Cardiac muscle cell (in vitro differentiated cells and primary cell): Measurements from ENCODE around the gene PSMD1. TPM values are rescaled to one million over a fixed set of nuclear protein-coding genes. Genes with fewer than 3 reads are reported as not detected.

Experiments
- DNase-seq, 2 donors: peaks; one replicate each; pipeline versions ENCODE4 v3.0.0 to v3.0.0-alpha.2; 2010 to 2017; ENCODE audit warnings: low read depth in 1 of 2, low spot score in 1 of 2
- H3K27ac ChIP-seq: fragments of 200-600 bp; sonication (generic); 2 replicates; pipeline ENCODE4 v1.5.1; 2016
- H3K27me3 ChIP-seq: fragments of 200-600 bp; sonication (generic); 2 replicates; pipeline ENCODE4 v1.6.0; 2016; ENCODE audit warnings: control low read depth
- H3K36me3 ChIP-seq: fragments of 200-600 bp; sonication (generic); 2 replicates; pipeline ENCODE4 v1.5.1; 2016; ENCODE audit warnings: control low read depth
- H3K4me1 ChIP-seq: fragments of 200-600 bp; sonication (generic); 2 replicates; pipeline ENCODE4 v1.8.1; 2017; ENCODE audit warnings: low read depth, mild to moderate bottlenecking, mixed run types
- H3K4me3 ChIP-seq: fragments of 200-600 bp; sonication (generic); 2 replicates; pipeline ENCODE4 v1.5.1; 2016; ENCODE audit warnings: mild to moderate bottlenecking
- H3K9me3 ChIP-seq: fragments of 200-600 bp; sonication (generic); 2 replicates; pipeline ENCODE4 v1.5.1; 2017; ENCODE audit warnings: low read depth, mild to moderate bottlenecking, control low read depth
- CTCF ChIP-seq: IDR thresholded peaks from 2 replicates; pipeline ENCODE4 v1.5.1; 2012; ENCODE audit warnings: low read depth, mild to moderate bottlenecking, low read length
- polyA plus RNA-seq: library from polyadenylated mRNA; unstranded; fragments of >200 nt; fragmentation: Nextera tagmentation; extraction: Ambion mirVana; gene quantifications from 2 replicates; pipeline ENCODE4 v1.2.1, GENCODE V29; 2016
- total RNA-seq: library from RNA; depleted of rRNA; stranded (reverse); fragments of >200 nt; gene quantifications from 2 replicates; pipeline ENCODE4 v1.2.3, GENCODE V29; 2016

Gene PSMD1
- total and polyA plus RNA-seq, 2 experiments from 2014 or later: 122 to 133 TPM

GRCh38 chr2:231011526-231011925 is 45.1 kb upstream of the PSMD1 start:
- Histone ChIP-seq H3K27ac (no peak overlapping the region), H3K4me3 (no peak overlapping the region), H3K27me3 (no peaks in the 10 kb centered on the region), H3K9me3 (no peaks in the 10 kb centered on the region), H3K36me3 (no peaks in the 10 kb centered on the region), H3K4me1 (no peaks in the 10 kb centered on the region)
- no peak for DNase-seq
- TF ChIP-seq CTCF: no peak

- Histone ChIP-seq H3K27me3 (no peaks in the 10 kb centered on the region), H3K4me3 (no peak overlapping the region), H3K36me3 (no peaks in the 10 kb centered on the region), H3K9me3 (no peaks in the 10 kb centered on the region), H3K27ac (no peak overlapping the region), H3K4me1 (no peaks in the 10 kb centered on the region)
- no peak for TF ChIP-seq CTCF
- no peak for DNase-seq
Measured at GRCh38 chr2:231012463-231012862, 44.2 kb upstream of the PSMD1 start.

GRCh38 chr2:231013820-231014219 is 42.8 kb upstream of the PSMD1 start:
- Histone ChIP-seq H3K27ac (no peak overlapping the region), H3K4me1 (no peaks in the 10 kb centered on the region), H3K36me3 (no peaks in the 10 kb centered on the region), H3K27me3 (no peaks in the 10 kb centered on the region), H3K4me3 (no peak overlapping the region), H3K9me3 (no peaks in the 10 kb centered on the region)
- DNase-seq: no peak
- TF ChIP-seq CTCF: no peak

GRCh38 chr2:231015478-231015877 is 41.2 kb upstream of the PSMD1 start:
- Histone ChIP-seq H3K36me3 (no peaks in the 10 kb centered on the region), H3K27ac (no peak overlapping the region), H3K4me1 (no peaks in the 10 kb centered on the region), H3K4me3 (no peak overlapping the region), H3K27me3 (no peaks in the 10 kb centered on the region), H3K9me3 (no peaks in the 10 kb centered on the region)
- TF ChIP-seq CTCF: no peak
- DNase-seq: no peak

- Histone ChIP-seq H3K36me3 (no peaks in the 10 kb centered on the region), H3K27ac (no peak overlapping the region), H3K4me1 (no peaks in the 10 kb centered on the region), H3K4me3 (no peak overlapping the region), H3K9me3 (no peaks in the 10 kb centered on the region), H3K27me3 (no peaks in the 10 kb centered on the region)
- no peak for DNase-seq
- no peak for TF ChIP-seq CTCF
Measured at GRCh38 chr2:231015926-231016325, 40.7 kb upstream of the PSMD1 start.

GRCh38 chr2:231016566-231017230 is 40.0 kb upstream of the PSMD1 start:
- TF ChIP-seq CTCF: no peak
- H3K9me3 ChIP-seq: no peaks in the 10 kb centered on the region
- no peak overlapping the region for H3K4me3 ChIP-seq
- no peaks in the 10 kb centered on the region for H3K4me1 ChIP-seq
- no peaks in the 10 kb centered on the region for H3K27me3 ChIP-seq
- H3K27ac ChIP-seq: no peak overlapping the region
- DNase-seq: peak in 1 of 2 donors; percentile 26
- H3K36me3 ChIP-seq: no peaks in the 10 kb centered on the region
